ENCODE results near the gene C12orf43.
"Not testable (repeated sequence)": the region's sequence is repeated elsewhere in the genome, so short reads cannot be mapped to it uniquely, and the experiment has no call there.

C12orf43 gene, protein sequence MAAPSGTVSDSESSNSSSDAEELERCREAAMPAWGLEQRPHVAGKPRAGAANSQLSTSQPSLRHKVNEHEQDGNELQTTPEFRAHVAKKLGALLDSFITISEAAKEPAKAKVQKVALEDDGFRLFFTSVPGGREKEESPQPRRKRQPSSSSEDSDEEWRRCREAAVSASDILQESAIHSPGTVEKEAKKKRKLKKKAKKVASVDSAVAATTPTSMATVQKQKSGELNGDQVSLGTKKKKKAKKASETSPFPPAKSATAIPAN

DNA sequence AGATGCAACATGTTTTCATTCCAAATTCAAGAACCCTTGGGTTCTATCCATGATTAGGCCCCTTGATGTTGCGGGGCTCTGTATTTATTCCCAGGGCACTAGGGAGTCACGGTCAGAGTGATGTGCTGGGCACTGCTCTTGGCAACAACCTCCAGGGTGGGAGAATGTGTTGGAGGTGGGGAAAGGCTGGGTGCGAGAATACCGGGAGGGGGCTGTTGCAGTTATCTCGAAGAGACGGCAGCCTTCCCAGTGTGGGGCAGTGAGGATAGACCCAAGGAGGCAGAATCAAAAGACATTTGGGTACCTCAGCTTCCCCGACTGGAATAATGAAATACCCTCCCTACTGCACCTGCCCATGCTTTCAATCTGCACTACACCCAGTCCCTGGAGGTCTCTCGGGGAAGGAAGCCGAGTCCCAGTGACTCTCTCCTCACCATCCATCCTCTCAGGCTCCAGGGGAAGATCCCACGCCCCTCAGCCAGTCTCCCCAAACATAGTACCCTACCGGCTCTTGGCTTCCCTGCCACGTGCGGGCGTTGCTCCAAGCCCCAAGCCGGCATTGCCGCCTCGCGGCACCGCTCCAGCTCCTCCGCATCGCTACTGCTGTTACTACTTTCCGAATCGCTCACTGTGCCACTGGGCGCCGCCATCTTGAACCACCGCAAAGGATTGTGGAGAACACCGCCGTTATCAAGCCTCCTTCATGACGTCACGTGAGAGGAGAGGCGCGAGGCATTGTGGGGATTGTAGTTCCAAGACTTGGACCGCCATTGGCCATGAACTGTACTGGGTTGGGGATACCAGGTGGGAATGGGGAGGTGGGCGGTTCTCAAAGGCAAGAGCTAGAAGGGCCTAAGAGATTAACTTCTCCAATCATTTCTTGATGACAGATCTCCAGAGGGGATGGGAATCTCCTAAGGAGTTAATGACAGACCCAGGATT lies at the start of gene C12orf43:
Gene C12orf43 (minus strand): TSS at position 663 of the 942 bp plus-strand sequence. CDS start 13 bp downstream, at position 650.
- peak; percentile 95 for DNase-seq

DNA sequence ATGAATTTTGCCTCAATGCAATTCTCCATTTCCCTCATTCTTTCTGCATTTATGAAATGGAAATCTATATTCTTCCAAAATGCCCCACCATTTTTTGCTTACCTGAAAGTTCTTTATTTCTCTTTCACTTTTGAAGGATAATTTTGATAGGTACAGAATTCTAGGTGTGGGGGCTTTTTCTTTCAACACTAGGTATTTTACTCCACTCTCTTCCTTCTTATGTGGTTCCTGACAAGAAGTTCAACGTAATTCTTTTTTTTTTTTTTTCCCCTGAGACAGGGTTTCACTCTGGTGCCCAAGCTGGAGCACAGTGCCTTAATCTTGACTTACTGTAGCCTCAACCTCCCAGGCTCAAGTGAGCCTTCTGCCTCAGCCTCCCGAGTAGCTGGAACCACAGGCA lies 49.1 kb upstream of the C12orf43 start:
- no peak for DNase-seq

DNA sequence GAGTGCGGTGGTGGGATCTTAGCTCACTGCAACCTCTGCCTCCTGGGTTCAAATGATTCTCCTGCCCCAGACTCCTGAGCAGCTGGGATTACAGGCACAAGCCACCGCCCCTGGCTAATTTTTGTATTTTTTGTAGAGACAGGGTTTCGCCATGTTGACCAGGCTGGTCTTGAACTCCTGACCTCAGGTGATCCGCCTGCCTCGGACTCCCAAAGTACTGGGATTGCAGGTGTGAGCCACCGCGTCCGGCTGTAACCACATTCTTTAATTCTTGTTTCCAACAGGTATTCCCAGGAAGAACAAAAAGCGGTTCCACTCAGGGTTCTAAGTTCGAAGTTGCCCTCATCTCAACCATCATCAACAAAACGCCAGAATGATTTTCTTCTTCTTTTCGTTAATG lies 48.3 kb upstream of the C12orf43 start:
- not testable (repeated sequence) for DNase-seq

DNA sequence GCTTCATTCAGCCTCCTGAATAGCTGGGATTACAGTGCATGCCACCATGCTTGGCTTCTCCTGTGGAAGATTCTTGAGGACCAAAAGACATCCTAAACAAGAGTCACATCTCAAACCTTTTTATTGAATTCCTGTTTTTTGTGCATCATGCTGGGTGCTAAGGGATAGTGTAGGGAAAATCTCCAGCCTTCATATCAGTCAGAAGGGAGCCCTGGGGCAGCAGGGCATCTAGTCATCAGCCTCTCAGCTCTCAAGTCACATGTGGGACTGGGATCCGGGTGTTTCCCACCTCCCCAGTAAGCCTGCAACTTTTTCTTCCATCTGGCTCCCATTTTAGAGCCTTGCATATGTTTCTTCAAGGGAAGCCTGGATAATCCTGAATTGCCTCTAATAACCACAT lies 47.8 kb upstream of the C12orf43 start:
- no peak for DNase-seq

DNA sequence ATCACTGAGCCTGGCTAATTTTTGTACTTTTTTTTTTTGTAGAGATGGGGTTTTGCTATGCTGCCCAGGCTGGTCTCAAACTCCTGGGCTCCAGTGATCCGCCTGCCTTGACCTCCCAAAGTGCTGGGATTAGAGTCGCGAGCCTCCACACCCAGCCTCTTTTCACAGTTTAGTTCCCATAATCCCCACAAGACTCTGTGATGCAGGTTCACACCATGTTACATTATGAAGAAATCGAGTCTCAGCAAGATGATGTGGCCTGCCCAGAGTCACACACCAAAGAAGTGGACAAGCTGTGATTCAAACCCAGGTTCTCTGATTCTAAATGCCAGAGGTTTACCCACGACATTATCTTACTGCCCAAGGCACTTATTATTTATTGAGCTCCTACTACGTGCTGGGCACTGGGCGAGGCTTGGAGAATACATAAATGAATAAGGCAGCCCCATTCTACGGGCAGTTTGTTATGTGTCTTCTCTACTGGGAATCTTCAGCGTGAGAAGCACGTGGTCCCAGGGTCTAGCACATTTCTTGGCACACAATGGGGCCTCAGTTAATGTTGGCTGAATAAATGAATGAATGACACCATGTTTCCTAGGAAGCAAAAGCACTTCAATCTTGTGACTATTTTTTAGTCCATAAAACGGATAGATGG lies 46.2 kb upstream of the C12orf43 start:
- DNase-seq, result no peak

DNA sequence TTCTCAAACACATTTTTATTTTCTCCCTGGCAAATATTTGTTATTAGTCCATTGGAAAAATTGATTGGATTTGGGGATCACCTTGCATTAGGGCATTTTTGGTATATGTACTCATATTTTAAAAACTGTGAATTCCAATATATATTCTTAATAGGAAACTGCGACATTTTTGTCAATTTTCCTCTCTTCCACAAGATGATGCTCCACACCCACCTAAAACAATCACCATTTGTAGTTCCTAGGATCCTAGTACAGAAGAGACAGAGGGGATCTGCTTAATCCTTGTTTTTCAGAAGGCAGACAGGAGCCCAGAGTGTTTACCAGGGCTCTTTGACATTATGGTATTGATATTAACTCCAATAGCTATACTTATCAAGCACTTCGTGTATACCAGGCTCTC lies 45.5 kb upstream of the C12orf43 start:
- no peak for DNase-seq

DNA sequence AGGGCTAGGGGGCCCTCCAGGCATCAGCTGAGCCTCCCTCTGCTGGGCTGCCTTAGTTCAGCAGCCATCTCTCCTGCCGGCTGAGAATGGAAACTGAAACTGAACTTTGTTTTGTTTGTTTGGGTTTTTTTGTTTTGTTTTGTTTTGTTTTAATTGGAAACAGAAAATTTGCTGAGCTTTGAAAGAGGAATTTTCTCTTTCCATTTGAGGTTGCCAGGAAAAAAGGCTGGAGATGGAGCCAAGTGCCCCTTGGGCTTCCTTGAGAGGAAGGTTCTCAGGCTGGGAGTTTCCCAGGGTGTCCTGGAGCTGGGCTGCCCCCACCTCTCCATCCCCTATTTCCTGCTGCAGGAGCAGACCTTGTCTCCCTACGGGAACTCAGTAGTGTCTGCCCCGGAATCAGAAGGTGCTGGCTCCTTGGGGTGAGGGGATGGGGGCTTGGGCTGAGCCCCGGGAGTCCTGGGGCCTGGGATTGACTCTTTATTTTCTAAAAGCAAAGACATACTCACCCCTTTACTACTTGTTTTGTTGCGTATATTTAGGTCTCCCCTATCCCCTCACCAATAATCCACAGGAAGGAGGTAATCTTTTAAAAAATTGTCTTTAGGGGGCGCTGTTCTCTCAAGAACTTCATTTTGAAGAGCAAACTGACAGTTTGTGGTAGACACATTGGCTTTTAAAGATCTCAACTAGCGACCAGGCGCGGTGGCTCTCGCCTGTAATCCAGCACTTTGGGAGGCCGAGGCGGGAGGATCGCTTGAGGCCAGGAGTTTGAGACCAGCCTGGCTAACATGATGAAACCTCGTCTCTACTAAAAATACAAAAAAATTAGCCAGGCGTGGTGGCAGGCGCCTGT lies 44.1 kb upstream of the C12orf43 start:
- peak; percentile 81 for DNase-seq

DNA sequence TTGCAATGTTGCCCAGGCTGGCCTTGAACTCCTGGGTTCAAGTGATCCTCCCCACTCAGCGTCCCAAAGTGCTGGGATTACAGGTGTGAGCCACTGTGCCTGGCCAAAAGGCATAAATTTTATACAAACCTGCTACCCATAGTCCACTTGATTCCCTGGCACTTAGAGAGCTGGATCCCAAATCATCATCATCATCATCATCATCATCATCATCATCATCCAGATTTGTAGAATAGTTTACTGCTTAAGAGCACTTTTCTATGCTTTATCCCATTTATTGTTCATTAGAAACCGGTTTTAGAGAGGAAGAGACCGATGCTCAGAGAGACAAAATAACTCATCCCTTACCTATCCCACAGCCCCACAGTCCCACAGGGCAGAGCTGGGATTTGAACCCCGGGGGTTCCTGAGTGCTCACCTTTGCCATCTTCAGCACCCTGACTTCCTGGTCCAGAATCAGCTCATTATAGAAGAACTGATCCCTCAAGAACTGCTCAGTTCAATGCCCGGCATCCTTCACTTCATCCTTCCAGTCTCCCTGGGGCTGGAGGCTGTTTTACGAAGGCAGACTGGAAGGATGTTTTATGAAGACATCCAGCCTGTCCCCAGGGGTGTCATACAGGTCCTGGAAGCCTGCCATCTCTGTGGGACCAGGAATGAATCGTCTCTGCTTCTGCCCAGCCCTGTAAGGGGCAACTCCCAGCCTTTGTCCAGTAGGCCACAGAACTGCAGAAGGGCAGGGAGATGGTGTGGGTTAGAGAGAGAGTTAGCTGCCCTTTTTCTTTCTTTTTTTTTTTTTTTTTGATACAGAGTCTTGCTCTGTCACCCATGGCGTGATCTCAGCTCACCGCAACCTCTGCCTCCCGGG lies 43.0 kb upstream of the C12orf43 start:
- DNase-seq, result no peak

DNA sequence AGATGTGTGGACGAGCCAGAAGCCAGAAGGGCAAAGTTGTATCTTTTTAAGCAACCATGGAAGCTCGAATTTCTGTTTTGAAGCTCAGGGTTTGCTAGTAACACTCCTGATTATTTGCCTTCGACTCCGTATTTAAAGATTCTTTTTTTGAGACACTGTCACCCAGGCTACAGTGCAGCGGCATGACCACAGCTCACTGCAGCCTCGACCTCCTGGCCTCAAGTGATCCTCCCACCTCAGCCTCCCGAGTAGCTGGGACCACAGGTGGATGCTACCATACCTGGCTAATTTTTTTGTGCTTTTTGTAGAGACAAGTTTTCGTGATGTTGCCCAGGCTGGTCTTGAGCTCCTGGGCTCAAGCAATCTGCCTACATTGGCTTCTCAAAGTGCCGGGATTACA lies 41.5 kb upstream of the C12orf43 start:
- no peak for DNase-seq

DNA sequence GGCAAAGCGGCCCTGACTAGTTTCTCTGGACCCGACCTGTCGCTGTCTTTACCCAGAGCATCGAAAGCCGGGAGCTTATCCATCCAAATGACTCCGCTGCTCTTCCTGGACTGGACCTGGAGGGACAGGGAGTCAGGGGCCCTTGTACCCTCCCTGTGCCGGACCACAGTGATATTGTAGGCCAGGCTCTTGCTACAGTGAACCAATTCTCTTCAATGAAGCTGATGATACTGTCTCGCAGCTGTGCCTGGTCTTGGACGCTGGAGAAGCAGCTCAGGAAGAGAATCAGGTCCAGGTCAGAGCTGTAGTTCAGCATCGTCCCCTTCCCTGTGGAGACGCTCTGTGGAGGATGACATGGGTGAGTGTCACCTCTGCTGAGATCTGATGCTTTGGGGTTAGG lies 37.4 kb upstream of the C12orf43 start:
- no peak for DNase-seq

DNA sequence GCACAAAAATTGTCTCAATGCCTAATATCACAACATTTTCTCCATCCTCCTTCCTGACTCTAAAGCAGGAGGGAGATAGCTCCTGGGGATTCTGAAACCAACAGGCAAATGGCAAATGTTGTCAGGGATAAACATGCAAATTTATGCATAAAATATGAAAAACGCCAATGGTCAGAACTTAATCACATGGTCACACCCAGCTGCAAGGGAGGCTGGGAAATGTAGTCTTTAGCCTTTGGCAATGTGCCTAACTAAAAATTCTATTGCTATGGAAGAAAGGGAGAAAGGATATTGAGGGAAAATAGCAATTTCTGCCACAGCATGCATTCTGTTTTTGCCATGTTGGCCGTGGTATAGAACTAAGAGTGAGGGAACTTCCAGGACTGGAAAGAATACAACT lies 34.4 kb upstream of the C12orf43 start:
- no peak for DNase-seq

DNA sequence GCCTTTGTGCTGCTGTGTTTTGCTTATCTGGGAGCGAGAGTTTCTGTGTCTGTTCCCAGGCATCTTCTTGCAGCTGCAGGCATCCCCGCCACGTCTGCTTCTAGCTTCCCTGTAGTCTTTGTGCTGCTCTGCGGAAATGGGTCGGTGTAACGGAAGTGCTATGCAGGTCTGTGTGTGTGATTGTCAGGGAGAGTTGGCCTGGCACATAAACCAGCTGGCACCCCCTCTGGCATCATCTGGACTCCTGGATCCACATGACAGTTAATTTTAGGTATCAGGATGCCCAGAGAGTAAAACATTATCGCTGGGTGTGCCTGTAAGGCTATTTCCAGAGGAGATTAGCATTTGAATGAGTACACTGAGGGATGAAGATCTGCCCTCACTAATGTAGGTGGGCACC lies 32.2 kb upstream of the C12orf43 start:
- DNase-seq, result no peak

DNA sequence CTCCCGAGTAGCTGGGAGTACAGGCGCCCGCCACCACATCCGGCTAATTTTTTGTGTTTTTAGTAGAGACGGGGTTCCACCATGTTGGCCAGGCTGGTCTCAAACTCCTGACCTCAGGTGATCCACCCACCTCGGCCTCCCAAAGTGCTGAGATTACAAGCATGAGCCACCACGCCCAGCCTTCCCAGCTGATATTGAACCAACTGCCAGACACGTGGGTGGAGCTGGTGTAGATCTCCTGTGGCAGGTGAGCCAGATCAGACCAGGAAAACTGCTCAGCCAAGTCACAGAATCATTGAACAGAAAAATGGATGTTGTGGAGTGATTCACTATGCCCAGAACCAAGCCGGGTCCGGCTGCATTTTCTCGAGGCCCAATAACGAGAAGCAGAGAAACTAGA lies 31.1 kb upstream of the C12orf43 start:
- DNase-seq, result not testable (repeated sequence)

DNA sequence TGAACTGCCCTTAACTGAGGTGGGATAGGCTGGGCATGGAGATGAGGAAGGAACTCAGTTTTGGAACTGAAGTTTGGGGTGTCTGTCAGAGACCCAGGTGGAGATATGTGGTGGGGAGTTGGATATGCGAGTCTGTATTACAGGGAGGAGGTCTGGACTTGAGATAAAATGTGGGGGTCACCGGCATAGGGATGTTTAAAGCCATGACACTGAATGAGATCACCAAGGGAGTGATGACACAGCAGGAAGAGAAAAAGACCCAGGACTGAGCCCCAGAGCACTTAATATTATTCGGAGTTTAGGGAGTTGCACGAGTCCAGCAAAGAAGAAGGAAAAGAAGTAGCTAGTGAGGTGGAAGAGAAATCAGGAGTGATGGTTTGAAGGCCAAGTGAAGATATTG lies 26.8 kb upstream of the C12orf43 start:
- no peak for DNase-seq

DNA sequence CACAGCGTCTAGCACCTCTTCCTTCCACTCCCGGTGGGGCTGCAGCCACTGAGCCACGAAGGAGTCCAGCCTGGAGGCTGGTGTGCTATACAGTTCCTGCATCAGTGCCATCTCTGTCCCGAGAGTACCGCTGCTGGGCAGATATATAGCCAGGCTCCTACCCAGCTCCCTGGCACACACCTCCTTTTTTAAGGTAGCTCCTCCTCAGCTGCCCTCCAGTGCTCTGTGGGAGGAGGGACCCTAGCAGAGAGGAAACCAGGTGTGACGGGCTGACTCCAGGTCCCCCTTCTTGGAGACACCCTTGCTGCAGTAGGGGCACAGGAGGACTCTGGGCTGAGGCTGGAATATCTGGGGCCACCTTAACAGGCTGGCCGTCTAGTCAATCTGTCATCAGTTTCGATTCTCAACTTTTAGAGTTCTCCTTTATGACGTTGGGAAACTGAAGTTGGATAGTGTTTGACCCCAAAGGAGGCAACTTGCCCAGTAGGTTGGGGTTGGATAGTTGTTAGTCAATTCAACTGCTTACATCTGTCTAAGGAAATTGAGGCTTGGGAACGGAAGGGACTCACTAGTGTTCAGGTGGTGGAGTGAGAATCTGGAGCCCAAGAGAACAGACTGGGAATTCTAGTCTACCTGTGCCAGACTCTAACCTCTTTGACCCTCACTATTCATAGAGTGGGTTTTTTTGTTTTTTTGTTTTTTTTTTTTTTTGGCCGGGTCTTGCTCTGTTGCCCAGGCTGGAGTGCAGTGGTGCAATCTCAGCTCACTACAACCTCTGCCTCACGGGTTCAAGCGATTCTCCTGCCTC lies 22.8 kb upstream of the C12orf43 start, which contains the start of gene OASL:
Gene OASL (minus strand): TSS at position 386 of the 808 bp plus-strand sequence. CDS start 275 bp downstream, at position 111.
- peak; percentile 72 for DNase-seq

DNA sequence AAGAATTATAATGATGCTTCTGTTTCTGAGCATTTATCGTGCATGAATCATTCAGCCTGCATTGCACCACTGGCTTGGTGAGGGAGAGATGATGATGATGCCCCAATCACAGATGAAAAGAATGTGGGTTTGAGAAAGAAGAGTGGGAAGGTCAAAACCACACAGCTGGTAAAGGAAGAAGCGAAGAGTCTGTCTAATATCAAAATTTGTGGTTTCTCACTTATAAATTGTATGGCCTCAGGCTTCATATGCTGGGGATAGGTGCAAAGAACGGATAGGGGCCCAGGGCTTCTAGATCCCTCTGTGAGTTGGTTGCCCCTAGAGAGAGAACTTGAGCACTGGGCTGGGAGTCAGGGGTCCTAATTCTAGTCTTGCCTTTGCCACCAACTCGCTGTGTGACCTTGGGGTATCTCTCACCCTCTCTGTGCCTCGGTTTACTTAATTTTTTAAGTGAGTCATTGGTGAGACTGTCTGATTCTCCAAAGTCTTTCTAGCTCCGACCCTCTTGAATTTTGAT lies 20.6 kb upstream of the C12orf43 start:
- DNase-seq, result peak; percentile 89

DNA sequence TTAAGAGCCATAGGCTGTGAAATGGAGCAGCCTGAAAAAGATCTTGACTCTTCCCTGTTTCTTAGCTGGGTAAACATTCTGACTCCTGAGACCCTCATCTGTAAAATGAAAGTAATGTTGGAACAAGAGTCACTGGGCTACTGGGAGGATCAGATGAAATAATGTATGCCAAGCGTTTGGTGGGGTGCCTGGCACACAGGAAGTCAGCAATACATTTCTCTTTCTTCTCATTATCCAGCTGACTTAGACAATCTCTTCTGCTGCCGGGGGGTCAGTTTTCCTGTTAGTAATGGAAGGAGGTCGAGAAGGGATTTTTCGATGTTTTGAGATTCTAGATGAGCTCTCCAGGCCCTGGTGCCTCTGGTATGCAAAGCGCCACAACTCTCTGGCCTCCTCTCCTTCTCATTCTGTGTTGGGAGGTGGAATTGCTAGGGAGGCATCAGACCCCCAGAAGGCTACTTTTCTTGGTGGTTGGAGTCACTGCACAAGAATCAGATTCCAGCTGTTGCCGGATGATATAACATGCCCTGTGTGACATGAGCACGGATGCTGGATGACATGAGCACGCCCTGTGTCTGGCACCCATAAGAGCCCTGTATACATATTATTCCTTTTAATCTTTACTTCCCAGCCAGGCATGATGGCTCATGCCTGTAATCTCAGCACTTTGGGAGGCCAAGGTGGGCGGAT lies 18.5 kb upstream of the C12orf43 start:
- DNase-seq, result no peak

DNA sequence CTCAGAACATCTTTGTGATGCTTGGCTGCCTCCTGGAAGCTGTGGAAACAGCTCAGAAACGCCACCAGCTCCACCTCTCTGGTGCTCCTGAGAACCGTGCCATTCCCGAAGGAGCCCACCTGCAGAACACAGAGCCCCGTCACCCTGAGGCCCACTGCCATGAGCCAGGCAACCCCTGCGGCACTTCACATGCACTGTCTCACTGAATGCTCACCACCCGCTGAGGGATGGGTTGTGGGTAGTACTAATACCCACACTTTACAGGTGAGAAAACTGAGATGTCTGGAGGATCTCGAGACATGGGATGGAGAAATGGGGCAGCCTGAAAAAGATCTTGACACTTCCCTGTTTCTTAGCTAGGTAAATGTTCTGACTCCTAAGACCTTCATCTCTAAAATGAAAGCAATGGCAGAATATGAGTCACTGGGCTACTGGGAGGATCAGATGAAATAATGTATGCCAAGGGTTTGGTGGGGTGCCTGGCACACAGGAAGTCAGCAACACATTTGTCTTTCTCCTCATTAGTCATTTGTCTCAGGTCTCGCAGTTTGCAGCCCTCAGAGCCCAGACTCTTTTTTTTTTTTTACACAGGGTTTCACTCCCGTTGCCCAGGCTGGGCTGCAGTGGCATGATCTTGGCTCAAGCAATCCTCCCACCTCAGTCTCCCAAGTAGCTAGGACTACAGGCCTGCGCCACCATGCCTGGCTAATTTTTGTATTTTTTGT lies 17.5 kb upstream of the C12orf43 start:
- DNase-seq, result peak; percentile 93

All from activated CD4-positive, alpha-beta T cell treated with anti-CD3 and anti-CD28 coated beads, Interleukin-2, amount 50 U/mL, for 16 hours (primary cell).